Measurements from ENCODE around the gene ADGRF3.
"Not testable (repeated sequence)": the region's sequence is repeated elsewhere in the genome, so short reads cannot be mapped to it uniquely, and the experiment has no call there.

ADGRF3 gene

DNA sequence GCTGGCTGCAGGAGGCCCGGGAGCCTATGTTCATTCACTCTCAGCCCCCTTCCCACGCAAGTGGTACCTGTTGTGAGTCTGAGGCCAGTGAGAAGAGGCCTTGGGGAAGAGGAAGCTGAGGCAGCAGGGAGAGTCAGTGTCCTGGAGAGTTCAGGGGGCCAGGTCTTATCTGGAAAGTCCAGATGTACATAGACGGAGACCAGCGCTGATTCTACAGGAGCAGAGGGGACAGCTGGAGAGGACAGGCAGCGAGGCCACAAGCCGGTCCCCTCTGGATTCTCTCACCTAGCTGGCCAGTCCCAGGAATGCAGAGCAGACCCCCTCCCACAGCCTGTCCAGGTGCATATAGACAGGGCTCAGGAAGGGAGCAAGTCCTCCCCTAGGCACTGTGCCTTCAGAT is 29.7 kb downstream of the ADGRF3 start:
- no peak overlapping the region for H3K4me3 ChIP-seq (ENCODE audit: low read depth, low read length)
- TF ChIP-seq, protein P1, sequence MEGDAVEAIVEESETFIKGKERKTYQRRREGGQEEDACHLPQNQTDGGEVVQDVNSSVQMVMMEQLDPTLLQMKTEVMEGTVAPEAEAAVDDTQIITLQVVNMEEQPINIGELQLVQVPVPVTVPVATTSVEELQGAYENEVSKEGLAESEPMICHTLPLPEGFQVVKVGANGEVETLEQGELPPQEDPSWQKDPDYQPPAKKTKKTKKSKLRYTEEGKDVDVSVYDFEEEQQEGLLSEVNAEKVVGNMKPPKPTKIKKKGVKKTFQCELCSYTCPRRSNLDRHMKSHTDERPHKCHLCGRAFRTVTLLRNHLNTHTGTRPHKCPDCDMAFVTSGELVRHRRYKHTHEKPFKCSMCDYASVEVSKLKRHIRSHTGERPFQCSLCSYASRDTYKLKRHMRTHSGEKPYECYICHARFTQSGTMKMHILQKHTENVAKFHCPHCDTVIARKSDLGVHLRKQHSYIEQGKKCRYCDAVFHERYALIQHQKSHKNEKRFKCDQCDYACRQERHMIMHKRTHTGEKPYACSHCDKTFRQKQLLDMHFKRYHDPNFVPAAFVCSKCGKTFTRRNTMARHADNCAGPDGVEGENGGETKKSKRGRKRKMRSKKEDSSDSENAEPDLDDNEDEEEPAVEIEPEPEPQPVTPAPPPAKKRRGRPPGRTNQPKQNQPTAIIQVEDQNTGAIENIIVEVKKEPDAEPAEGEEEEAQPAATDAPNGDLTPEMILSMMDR (IDR thresholded peaks at IDR 0.05; ENCODE audit: low read depth, low read length) = no peak

DNA sequence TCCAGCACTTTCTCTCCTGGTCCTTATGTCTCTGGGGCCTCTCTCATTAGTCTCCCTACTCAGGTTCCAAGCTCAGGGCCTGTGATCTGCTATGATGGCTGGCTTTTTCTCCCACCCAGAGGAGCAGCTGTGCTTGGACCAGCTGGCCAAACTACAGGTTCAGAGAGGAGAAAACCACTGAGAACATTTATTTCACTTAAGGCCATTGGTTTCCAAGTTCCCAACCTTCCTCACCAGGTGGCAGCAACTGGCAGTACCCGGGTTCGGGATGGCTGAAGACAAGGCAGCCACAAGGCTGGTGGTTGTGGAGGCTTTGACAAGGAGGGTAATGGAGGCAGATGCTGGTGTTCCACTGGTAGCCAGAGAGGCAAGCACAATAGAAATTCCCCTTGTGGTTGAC is 30.5 kb downstream of the ADGRF3 start:
- TF ChIP-seq, protein P1 (IDR thresholded peaks at IDR 0.05; ENCODE audit: low read depth, low read length) = no peak

DNA sequence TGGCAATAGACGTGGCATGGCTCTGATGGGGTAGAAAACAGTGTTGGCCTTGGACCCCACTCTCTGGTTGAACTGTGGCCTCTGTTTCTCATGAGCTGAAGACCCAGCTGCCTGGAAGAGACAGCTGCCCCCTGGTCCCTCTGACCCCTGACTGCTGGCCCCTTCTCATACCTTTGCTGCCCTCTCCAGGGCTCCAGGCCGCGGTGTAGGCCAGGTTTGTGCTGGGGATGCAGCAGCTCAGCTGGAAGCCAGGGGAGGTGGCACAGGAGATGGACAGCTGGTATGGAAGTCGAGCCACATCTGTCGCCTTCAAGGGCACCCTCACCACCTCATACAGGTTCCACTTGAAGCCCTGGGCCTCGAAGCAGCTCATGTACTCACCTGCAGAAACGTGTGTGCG is 32.3 kb downstream of the ADGRF3 start:
- no peak overlapping the region for H3K4me3 ChIP-seq (ENCODE audit: low read depth, low read length)
- TF ChIP-seq, protein P1 (IDR thresholded peaks at IDR 0.05; ENCODE audit: low read depth, low read length) = no peak

More for the DNA sequence above, 30.5 kb downstream of the ADGRF3 start:
- H3K4me3 ChIP-seq (ENCODE audit: low read depth, low read length) = no peak overlapping the region

DNA sequence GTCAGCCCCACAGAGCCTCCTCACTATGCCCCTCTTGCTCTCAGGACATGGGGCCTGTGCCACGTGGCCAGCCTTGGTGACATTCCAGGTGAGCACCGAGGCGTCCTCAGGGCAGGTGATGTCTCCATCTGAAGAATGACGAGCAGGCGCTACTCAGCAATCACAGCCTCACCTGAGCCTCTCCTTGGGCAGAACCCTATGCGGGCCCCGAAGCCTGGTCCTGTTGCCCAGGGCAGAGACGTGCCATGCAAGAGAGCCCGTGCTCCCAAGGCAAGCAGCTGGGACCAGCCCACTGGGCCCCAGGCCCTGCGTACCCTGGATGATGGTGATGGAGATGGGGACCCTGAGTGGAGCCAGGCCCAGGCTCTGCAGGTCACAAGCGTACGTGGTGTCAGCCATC is 33.1 kb downstream of the ADGRF3 start:
- H3K4me3 ChIP-seq (ENCODE audit: low read depth, low read length) = no peak overlapping the region
- TF ChIP-seq, protein P1 (IDR thresholded peaks at IDR 0.05; ENCODE audit: low read depth, low read length) = no peak

DNA sequence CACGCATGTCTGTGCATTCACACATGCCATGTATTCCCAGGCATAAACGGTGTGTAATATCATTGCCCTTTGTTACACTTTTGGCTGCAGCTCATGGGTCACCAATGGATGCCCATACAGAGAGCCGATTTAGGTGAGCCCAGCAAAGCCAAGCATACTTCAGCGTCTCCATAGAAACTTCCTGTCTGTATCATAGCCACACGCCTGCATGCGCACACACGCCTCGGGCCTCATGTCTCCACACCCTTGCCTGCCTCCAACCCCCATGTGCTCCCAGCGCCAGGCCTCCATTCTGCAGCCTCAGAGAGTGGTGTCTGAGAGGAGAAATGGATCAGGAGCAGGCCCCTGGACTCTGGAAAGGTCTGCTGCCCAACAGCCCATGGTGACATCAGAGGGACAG is 34.1 kb downstream of the ADGRF3 start:
- TF ChIP-seq, protein P1 (IDR thresholded peaks at IDR 0.05; ENCODE audit: low read depth, low read length) = no peak
- no peak overlapping the region for H3K4me3 ChIP-seq (ENCODE audit: low read depth, low read length)

DNA sequence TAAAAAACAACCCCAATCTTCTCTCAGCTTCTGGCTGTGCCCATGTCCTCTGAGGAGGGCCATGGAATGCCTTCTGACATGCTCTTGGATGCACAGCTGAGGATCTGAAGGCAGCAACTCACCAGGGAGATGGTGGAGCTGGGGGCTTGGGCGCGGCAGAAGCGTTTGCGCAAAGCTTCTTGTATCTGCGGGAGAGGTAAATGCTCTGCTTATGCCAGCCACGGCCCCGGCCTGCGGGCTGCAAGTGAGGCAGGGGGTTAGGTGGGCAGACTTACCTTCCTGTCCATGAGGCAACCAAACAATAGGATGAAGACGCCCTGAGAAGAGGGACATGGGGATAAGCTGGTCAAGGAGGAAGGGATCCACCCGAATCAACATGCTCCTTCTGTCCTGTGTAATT is 36.7 kb downstream of the ADGRF3 start:
- TF ChIP-seq, protein P1 (IDR thresholded peaks at IDR 0.05; ENCODE audit: low read depth, low read length) = no peak
- no peak overlapping the region for H3K4me3 ChIP-seq (ENCODE audit: low read depth, low read length)

DNA sequence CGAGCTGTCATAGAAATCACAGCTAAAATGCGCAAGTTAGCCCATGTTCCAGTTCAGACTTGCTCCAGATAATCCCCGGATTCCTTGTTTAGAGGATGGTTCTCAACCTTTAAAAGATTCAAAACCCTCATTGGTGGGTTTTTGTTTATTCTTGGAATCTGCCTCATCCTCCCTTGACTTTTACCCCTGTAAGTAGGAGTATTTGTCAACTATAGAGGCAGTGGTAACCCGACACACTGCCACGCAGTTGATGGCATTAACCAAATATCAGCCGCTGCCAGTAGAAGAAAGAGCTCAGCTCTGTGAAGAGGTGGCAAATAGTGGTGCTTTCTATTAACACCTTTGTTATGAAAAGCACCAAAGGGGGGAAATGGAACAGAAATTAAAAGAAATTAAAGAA is 41.0 kb downstream of the ADGRF3 start:
- TF ChIP-seq, protein P1 (IDR thresholded peaks at IDR 0.05; ENCODE audit: low read depth, low read length) = no peak

DNA sequence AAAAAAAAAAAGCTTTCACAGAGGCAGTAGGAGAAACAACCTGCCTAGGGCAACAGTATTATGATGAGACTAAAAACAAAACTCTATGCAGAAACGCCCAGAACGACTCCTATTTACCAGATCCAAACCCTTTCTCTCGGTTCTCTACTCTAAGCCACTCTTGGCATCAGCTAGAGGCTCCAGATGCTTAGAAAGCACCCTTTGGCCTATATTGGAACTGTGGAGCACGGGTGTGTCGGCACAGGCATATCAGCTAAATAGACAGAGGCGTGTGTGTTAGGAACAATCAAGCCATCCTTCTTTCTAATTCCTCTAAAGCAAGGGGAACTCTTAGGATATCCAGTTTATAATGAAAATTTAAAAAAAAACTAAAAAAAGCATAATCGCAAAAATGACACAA is 41.5 kb downstream of the ADGRF3 start:
- H3K4me3 ChIP-seq (ENCODE audit: low read depth, low read length) = not testable (repeated sequence)

More for the DNA sequence above, 41.0 kb downstream of the ADGRF3 start:
- H3K4me3 ChIP-seq (ENCODE audit: low read depth, low read length) = no peak overlapping the region
